UCSD-AML1 (cell line): Measurements from ENCODE around the gene AGRN.

Experiments used
- DNase-seq: peaks from one replicate; lab custom pipeline; 2025; ENCODE audit not compliant: unreplicated experiment; lab: John Stamatoyannopoulos, UW

The AGRN gene

GRCh38 chr1:1079408-1080121 lies 59.6 kb downstream of the AGRN start:
- peak; percentile 55 for DNase-seq

GRCh38 chr1:1080122-1080757 lies 60.3 kb downstream of the AGRN start:
- no peak for DNase-seq

GRCh38 chr1:1080951-1081310 lies 61.0 kb downstream of the AGRN start:
- no peak for DNase-seq

GRCh38 chr1:1081311-1082238 lies 61.7 kb downstream of the AGRN start:
- DNase-seq: no peak

GRCh38 chr1:1082239-1082775 lies 62.4 kb downstream of the AGRN start:
- no peak for DNase-seq

- DNase-seq: no peak
Observed at GRCh38 chr1:1082776-1083415, 63.0 kb downstream of the AGRN start.

- DNase-seq: no peak
Observed at GRCh38 chr1:1083416-1084371, 63.8 kb downstream of the AGRN start.

- no peak for DNase-seq
Observed at GRCh38 chr1:1084372-1085170, 64.7 kb downstream of the AGRN start.

- no peak for DNase-seq
Observed at GRCh38 chr1:1085171-1085841, 65.4 kb downstream of the AGRN start.

GRCh38 chr1:1085911-1086841 lies 66.3 kb downstream of the AGRN start:
- DNase-seq: no peak

GRCh38 chr1:1086911-1087341 lies 67.0 kb downstream of the AGRN start:
- DNase-seq: no peak

GRCh38 chr1:1087351-1088028 lies 67.6 kb downstream of the AGRN start:
- no peak for DNase-seq

GRCh38 chr1:1088029-1088800 lies 68.3 kb downstream of the AGRN start:
- no peak for DNase-seq

- DNase-seq: no peak
Observed at GRCh38 chr1:1088801-1089680, 69.1 kb downstream of the AGRN start.
